ENCODE measurements around the gene TICAM2. TPM values are rescaled to one million over a fixed set of nuclear protein-coding genes. Genes with fewer than 3 reads are reported as not detected.
"Not testable (repeated sequence)": the region's sequence is repeated elsewhere in the genome, so short reads cannot be mapped to it uniquely, and the experiment has no call there.

TICAM2 gene, protein sequence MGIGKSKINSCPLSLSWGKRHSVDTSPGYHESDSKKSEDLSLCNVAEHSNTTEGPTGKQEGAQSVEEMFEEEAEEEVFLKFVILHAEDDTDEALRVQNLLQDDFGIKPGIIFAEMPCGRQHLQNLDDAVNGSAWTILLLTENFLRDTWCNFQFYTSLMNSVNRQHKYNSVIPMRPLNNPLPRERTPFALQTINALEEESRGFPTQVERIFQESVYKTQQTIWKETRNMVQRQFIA
- 1 to 10 TPM; 3.5 TPM for total RNA-seq
- long read RNA-seq, partial matches to known transcripts: 0 of 2 reads
- long read RNA-seq, other reads (novel, unspliced or antisense): 1 of 2 reads

DNA sequence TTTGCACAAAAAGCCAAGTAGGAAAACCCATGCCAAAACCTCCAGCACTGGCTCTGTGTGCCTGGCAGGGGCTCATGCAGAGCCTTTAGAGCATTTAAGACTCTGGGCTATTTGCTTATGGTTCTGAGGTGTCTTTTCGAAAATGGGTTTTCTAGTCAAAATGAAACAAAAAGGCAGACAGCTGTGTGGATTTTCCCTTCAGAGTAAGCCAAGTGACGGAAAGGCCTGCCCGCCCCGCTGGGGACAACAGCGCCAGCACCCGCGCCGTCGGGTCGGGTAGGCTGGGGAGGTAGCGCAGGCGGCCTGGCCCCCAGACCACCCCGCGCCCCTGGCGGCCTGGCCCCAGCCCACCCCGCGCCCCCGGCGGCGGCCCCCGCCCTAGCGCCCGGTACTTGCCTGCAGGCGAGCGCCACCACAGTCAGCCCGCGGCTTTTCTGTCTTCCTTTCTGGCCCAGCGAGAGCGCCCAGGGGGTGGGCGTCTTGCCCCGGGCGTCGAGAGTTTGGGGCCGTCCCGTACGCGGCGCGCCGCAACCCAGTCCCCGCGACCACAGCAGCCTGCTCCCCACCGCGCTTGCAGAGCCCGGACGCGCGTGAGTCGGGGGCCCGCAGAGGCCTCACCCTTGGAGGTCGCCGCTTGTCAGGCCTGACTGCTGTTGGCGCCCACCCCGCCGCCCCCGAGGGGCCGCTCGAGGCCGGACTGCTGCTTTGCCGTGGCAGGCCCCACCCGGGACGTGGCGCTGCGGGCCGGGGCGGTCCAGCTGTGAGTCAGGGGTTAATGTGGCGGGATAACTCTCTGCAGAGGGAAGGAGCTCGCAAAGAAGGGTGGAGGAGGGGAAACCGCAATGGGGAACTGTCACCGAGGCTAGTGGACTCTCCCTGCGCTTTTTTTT, at the start of gene TICAM2:
TSS of gene TICAM2 (minus strand) at position 779 of the 890 bp plus-strand sequence. CDS start 21,223 bp downstream, outside the sequence.
- DNase-seq (peak; percentile 75), ATAC-seq (peak; percentile 89 to 93)
- intact Hi-C loops (cut with DNase I): no loop called here

DNA sequence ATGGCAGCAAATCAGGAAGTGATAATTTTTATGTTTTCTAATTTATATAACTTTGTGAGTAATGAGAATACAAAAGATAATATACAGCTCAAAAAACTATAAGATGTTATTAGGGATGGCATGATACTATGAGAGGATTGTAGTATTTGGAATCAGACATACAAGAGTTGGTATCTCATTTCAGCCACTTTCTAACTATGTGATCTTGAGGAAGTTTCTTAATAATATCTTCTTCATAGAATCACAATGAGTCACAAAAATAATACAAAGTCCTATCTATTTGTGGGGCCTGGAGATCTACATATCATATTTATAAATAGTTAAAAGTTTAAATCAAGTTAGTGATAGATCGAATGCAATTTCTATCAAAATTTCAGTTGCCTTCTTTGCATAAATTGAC, 47.3 kb upstream of the TICAM2 start:
- DNase-seq (no peak), ATAC-seq (no peak)
- intact Hi-C loops (cut with DNase I): no loop called here

DNA sequence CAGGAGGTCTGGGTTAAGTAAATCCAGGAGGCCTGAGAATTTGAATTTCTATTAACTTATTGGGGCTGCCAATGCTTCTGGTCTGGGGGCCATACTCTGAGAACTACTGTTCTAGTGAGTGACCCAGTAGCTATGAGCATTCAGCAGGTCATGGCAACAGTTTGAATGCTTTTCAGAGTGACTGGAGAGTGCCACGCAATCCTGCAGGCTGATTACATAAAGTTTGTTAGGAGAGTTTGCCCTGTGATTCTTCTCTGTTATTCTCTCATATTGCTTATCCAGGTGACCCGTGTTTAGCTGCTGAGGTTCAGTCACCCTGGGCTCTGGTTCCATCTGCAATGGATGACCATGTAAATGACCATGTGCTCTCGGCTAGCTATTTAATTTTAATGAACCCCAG, 45.8 kb upstream of the TICAM2 start:
- no peak for ATAC-seq
- DNase-seq: no peak
- intact Hi-C loops (cut with DNase I): no loop called here

DNA sequence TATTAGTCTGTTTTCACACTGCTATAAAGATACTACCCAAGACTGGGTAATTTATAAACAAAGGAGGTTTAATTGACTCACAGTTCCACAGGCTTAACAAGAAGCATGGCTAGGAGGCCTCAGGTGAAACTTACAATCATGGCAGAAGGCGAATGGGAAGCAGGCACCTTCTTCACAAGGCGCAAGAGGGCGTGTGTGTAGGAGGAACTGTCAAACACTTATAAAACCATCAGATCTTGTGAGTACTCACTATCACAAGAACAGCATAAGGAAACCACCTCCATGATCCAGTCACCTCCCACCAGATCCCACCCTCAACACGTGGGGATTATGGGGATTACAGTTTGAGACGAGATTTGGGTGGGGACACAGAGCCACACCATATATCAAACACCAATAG, 43.1 kb upstream of the TICAM2 start:
- intact Hi-C loops (cut with DNase I); DNase-seq; ATAC-seq: not testable (repeated sequence)

DNA sequence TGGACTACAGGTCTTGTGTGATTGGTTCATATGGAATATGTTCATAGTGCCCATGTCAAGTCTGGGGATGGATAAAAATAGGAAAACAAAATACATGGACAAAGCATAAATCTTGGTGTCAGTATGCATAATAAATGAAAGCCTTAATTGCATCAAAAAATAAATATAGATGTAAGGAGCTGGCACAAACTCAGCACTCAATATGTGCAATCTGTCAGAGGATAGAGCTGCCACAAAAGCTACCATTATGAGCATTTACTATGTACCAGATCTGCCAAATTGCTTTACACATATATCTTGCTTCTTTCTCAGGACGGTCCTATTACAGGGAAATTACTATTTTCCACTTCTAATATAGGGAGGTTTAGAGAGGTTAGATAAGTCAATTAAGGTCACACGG, 41.8 kb upstream of the TICAM2 start:
- intact Hi-C loops (cut with DNase I): no loop called here
- DNase-seq: no peak
- ATAC-seq: no peak

DNA sequence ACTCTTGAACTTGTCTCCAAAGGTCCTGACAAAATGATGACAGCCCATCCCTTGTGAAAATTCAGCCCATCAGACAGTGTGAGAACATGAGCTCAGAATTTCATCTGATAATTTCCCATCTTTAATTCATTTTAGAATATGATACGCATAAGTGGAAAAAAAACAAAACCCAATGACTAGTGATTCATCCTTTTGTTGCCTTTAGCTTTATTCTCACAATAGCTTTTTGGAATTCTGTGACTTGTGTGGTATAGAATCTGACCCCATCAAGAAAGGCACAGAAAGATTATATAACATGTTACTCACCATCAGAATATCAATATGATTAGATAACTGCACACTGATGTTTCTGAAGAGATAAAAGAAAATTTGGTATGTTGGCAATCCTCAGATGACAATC, 39.7 kb upstream of the TICAM2 start:
- ATAC-seq (no peak), DNase-seq (no peak)
- intact Hi-C loops (cut with DNase I): no loop called here

DNA sequence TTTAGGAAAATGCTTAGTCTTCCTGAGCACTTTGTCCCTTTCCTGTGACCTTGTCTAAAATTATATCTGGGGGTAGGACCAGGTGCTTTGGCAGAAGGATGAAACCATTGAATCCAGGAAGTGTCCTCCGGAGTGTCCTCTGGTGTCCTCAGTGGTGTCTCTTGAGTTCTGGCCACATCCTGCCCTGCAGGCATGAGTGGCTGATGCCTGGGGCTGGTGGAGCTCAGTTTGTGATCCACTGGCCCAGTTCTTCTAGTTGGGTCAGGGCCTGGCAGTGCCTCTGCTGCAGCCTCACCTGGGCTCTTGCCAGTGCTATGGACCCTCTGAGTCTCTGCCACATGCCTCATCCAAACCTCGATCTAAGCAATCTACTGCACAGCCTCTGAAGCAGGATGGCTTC, 38.0 kb upstream of the TICAM2 start:
- intact Hi-C loops (cut with DNase I): no loop called here
- DNase-seq (no peak), ATAC-seq (no peak)

DNA sequence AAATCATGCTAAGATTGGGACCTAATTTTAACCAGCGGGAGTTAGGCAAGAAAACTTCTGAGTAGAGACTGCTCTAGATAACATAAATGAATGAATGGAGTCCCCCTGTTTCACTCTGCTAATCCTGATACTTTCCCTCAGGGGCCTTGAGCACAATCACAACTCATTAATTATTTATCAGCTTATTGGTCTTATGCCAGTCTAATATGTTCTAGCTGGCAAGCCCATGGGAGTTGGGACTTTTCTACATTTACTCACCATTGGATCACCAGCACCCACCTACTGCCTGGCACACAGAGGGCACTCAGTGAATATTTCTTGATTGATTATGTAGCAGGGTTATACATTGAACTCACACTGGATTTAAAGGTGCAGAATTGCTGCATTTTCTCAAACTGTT, 37.1 kb upstream of the TICAM2 start:
- ATAC-seq: no peak
- DNase-seq: no peak
- intact Hi-C loops (cut with DNase I): no loop called here

DNA sequence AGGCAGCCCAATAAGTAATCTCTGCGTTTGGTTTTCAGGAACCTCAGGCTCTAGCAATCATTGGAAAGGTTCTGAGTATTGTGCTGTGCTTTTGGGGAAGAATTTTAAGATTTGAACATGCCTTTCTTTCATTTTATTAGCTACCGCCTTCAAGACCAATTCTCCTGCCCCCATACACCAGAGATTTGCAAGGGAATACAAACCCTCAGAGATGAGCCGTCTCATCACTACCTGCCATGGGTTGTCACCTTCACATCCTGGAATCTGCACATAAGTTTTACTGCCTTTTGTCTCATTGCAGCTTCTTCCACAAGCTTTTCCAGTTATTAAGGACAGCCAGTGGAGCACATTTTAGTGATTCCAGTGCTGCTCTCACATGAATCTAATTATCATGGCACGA, 35.2 kb upstream of the TICAM2 start:
- intact Hi-C loops (cut with DNase I): no loop called here
- no peak for DNase-seq
- no peak for ATAC-seq

DNA sequence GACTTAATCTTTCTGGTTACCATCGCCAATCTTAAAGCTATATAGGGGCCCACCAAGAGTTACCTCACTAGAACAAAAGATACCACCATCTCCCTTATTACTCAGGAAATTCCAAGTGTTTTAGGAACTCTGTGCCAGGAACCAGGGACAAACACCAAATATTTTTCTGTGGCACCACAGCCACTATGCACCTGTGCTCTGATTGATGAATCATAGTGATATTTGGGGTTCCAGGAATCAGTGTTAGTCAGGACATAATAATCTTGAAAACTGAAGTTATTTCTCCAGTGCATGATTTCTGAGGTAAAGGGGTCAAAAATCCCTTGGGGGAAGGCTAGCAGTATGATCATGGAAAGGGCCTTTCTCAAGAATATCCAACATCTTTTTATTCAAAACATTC, 33.7 kb upstream of the TICAM2 start:
- ATAC-seq (no peak), DNase-seq (no peak)
- intact Hi-C loops (cut with DNase I): no loop called here

DNA sequence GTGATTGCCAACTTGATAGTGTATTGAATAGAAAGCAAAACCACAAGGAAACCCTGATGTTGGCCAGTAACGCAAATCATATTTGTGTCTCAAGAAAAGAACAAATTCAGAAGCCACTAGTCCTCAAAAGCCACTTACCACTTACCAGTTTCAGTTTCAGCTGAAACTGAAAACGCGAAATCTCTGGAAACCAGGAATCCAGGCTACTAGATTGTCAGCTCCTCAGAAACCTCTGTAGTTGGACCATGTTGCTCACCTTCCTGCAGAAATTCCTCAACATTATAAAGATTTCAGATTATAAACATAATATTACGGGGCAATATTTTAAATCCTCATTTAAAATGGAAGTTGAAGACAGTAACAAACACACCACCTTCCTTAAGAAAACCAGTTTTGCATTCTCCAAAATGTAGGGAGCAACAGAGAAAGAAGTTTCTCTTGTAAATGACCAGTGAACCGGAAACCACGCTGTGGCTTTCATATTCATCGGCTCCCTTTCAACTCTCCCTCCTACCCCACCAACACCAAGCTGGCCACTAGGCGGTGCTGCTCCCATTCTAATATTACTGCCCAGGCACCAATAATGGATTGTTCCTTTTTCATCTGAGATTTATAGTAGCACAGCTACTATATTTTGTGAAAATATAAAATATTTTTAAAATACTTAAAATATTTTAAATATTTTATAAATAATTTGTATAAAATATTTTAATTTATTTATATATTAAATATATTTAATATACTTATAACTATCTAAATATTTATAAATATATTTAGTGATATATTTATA, 32.3 kb upstream of the TICAM2 start:
- intact Hi-C loops (cut with DNase I): loop anchor here in 1 of 2 donors (2.0 to 5.0 kb wide), 2 partner anchors 203 to 434 kb away; no protein-coding TSS in a partner anchor
- peak; percentile 91 for DNase-seq
- ATAC-seq: peak; percentile 96 to 98

DNA sequence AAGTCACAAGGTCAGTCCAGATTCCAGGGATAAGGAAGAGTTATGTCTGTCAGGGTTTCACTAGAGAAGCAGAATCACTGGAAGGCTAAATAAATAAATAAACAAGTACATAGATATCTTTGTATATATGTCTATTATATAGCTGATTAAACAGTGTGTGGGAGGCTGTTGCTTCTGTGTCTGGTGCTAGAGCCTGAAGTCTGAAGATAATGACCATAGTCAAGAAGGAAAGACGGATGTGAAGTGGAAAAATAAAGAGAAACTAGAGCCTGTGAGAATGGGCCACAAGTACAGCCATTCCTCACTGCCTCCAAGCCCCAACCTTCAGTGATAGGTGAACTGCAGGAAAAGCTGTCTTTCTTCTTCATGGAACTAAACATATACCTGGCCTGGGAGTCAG, 27.6 kb upstream of the TICAM2 start:
- DNase-seq (no peak), ATAC-seq (no peak)
- intact Hi-C loops (cut with DNase I): loop anchor here in 1 of 2 donors (5.0 kb wide), 1 partner anchor 207 kb away; no protein-coding TSS in a partner anchor

DNA sequence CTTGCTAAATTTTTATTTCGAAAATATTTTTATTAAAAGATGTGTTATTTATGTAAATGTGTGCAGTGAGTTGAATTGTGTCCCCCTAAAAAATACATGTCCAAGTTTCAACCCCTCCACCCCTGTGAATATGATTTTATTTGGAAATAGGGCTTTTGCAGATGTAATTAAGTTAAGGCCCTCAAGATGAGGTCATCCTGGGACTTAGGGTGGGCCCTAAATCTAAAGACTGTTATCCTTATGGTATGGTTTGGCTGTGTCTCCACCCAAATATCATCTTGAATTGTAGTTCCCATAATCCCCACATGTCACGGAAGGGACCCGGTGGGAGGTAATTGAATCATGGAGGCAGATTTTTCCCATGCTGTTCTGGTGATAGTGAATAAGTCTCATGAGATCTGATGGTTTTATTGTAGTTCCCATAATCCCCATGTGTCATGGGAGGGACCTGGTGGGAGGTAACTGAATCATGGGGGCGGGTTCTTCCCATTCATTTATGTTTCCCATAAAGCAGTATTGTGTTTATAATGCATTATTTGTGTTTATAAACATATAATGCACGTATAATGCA, 25.1 kb upstream of the TICAM2 start:
- ATAC-seq (no peak), DNase-seq (no peak)
- intact Hi-C loops (cut with DNase I): no loop called here

DNA sequence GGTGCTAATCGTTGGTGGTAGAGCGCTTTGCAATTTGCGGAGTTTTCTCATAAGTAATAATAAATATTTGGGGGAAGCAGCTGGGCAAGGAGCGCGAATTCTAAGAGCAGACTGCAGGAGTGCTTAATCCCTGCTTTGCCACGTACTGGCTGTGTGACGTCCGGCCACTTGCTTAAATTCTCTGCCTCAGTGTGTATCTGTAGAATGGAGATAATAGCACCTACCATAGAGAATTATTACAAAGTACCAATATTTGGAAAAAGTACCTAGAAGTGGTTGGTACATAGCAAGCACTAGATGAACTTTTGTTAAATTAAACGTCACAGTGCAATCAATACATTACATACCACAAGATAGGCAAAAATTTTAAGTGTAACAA, 24.2 kb upstream of the TICAM2 start:
- DNase-seq (no peak), ATAC-seq (peak; percentile 14 to 41)
- intact Hi-C loops (cut with DNase I): no loop called here

DNA sequence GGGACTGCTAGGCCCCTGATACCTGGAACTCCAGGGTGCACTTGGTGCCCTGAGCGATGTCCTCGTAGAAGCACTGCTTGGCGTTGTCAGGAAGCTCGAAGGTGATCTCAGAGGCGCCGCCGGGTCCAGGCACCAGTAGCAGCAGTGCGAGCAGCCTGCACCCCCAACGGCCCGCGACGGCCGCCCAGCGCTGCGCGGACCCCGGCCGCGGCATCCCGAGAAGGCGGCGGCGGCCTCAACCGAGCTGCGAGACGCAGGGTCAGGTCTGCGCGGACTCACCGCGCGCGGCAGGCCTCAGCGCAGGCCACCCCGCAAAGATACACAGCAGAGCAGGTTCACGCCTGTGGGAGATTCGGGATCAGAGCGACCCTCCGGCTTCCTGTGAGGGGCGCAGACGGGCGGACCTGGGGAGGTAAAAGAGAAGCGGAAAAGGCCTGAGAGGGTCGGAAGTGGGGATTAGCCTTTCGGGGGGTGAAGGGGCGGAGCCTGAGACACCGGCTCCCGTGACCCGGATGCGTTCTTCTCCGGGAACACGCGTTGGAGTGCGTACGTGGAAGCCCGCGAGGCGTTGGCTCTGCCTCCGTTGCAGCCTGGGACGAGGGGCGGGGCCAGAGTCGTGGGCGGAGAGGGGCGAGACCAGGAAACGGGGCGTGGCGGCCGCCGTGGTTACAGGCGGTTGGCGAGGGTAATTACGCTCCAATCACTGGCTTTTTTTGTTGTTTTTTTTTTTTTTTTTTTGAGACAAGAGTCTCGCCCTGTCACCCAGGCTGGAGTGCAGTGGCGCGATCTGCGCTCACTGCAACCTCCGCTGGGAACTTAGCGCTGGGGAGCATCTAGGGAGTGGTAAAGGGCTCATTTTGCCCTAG, 23.5 kb upstream of the TICAM2 start, which contains the start of gene TMED7:
TSS of gene TMED7 (minus strand) at position 458 of the 866 bp plus-strand sequence. CDS start at position 214, 244 bp downstream.
- DNase-seq (peak; percentile 100), ATAC-seq (peak; percentile 99)
- intact Hi-C loops (cut with DNase I): no loop called here

DNA sequence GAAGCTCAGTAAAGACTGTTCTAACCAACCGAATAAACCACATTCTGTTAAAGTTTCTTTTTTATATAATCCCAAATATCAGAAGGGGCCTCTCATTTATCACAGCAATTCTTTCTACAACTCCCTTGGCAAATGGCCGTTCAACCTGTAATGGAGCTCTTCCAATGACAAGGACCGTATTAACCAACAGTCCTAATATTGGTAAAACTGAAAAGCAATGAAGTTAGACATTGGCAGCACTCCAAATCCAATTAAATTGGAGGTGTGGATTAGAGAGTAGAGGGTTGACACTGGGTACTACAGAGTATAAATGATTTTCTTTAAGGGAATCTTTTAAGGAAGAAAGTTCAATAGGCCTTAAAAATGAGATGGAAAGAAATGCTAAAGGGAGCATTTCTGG, 22.7 kb upstream of the TICAM2 start:
- ATAC-seq: no peak
- DNase-seq: no peak
- intact Hi-C loops (cut with DNase I): no loop called here

DNA sequence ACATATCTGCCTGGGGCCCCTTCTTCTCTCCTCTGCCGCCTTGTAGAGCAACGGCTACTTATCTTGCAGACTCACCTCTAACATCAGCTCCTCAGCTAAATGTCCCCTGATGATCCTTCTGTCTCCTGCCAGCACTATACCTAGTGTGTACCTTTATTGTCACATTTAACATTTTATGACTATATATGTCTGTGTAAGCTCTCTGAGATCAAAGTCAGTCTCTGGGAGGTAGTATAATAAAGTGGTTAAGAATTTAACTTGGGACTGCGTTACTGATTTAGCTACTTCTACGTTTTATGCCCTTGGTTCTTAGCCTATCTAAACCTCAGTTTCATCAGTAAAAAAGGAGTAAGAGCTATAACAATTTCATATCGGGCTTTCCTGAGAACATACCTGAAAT, 21.4 kb upstream of the TICAM2 start:
- ATAC-seq (no peak), DNase-seq (no peak)
- intact Hi-C loops (cut with DNase I): no loop called here

DNA sequence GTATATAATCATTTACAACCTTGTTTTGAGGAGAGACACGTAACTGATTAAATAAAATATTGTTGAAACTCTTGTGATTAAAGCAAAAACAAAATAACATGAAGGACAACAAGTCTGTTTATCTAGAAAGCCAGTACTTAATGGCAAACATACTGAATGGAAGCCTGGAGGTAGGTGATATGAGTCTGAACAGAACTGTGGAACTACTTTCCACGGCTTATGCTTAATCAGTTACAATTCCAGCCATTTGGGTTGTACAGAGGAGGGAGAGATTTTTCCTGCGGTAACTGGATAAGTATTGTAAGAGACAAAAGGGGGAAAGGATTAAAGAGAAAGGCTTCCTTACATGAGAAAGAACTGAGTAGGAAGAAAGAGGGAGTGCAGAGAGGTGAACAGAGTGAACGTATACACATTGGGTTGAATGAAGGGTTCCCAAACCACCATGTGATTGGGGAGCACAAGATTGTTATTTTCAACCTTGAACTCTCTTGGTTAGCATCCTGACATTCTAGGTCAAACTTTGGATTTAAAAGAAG, 19.2 kb upstream of the TICAM2 start:
- intact Hi-C loops (cut with DNase I): no loop called here
- ATAC-seq (no peak), DNase-seq (no peak)

Measured in left cardiac atrium (tissue), 4 donors.